Stimulated activated CD8-positive, alpha-beta memory T cell treated with anti-CD3 and anti-CD28 coated beads, Interleukin-15, amount 100 ng/mL, for 48 hours (primary cell): ENCODE results near the gene PEX14.

ENCODE experiments used
- DNase-seq, 2 donors: peaks; one replicate each; pipeline ENCODE4 v3.0.0-alpha.2; 2020; ENCODE audit warnings: low read depth in 2 of 2

PEX14 gene

GRCh38 chr1:10662824-10663677 is 188.3 kb downstream of the PEX14 start:
- no peak for DNase-seq

- DNase-seq: no peak
Measured at GRCh38 chr1:10663678-10664035, 188.9 kb downstream of the PEX14 start.

DNA sequence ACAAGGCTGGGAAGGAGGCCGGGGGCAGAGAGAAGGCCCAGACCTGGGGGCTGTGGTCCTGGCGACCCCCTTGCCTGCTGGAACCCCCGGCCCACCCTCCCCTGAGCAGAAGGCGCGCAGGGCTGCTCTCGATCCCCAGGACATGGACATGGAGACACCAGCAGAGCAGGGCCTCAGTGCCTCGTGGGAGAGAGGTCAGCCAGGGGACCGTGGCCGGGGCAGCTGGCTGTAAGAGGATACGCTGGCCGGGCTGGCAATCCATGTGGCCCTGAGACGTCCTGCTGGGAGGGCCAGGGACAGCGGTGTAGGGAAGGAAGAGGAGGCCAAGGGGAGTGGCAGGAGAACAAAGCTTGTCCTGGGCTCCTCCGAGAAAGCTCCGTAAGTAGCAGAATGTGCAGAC is 189.5 kb downstream of the PEX14 start:
- DNase-seq: no peak

- DNase-seq: no peak
Measured at GRCh38 chr1:10665226-10665625, 190.5 kb downstream of the PEX14 start.

GRCh38 chr1:10665930-10666850 is 191.4 kb downstream of the PEX14 start:
- no peak for DNase-seq

DNA sequence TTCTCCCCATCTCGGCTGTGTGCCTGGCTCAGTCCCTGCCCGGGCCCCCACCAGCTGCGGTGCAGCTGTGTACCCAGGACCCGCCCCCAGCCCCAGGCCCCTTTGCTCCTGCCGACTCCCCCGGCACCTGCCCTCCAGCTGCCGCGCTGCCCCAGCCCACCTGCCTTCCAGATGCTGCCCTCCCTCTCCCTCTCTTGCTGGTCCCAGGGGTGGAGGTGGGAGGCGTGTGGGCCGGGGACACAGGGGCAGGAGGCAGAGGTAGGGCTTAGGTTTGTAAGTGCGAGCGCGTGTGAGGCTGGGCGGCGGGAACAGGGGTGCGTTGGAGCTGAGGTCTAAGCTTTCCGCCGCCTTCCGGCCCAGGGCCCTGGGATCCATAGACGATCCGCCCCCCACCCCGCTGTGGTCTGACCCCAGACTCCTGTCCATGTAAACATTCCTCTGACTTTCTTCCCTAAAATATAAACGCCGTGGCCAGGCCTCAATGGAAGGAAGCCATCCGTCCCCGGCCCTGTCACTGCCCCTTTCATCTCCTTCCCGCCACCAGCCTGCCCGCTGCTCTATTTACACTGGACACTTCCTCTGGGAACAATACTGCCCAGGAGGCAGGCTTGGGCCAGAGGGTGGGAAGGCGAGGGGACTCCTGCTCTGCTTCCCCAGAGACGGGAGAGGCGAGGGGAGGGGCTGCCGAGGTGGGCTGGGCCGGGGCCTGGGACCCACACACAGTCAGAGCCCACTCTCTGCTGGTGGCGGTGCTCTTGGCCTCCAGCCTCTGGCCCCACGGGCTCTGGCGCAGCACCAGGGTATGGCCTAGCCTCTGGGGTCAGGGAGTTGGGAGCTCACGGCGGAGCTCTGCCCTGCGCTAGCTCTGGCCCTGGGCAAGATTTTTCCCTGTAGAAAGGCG is 193.4 kb downstream of the PEX14 start:
- DNase-seq: no peak

DNA sequence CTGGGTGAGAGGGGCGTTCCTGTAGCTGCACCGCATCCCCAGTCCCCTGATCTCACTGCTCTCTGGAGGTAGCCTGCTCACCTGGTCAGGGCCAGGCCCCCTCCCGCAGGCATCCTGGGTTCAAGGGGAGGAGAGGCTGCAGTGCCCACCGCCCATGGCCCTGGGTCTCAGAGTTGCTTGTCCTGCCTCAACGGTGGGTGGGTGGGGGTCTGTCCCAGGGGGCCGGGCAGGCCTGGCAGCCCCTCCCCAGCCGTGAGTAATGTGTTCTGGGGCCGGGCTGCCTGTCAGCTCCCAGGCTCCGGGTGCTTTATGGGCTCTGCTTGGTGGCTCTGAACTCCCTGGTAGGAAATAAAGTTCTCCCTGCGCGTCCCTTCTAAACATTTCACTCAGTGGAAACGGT is 194.8 kb downstream of the PEX14 start:
- no peak for DNase-seq

DNA sequence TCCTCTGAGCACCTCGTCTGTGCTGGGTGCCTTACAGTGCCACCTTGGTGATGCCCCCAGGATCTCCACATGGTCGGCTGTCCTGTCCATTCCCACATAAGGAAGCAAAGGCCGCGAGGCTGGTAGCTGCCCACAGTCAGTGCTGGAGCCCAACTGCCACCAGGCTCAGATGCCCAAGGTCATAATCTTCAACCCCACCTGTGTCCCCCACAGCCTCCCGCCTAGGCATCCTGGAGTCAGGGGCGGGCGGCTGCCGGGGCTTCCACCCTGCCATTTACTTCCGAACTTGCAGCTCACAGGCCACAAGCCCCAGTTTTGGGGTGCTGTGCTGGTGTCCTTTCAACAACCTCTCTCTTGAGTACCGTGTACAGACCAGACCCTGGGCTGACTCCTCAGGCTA is 195.4 kb downstream of the PEX14 start:
- no peak for DNase-seq

GRCh38 chr1:10671090-10671489 is 196.3 kb downstream of the PEX14 start:
- DNase-seq: no peak

- no peak for DNase-seq
Measured at GRCh38 chr1:10671622-10672342, 197.0 kb downstream of the PEX14 start.

DNA sequence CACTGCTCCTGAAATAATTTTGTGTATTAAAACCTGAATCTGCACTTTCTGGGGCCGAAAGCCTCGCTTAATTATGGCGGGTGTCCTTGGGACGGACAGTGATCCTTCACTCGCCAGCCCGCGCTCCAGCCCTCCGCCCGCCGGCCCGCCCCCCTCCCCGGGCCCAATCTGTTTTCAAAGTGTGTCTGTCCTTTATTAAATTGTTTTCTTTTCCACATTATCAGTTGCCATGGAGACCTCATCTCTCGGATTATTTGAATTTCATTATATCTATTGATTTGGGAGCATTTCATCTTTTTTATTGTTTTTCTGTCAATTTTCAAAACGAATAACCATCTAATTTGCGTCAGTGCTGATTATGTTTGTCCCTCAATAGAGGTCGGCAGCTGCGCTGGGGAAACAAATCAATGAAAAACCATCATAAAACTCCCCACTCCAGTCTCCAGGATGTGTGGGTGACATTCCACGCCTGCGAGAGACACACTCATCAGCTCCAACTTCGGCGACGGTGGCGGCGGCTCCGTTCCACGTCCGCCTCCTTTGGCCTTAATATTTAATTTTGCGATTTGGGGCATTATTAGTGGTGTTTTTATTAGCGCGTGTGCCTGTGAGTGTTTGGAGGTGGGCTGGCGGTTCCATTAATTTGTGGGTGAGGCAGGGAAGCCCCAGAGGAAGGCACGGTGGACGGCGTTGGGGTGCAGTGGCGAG is 197.7 kb downstream of the PEX14 start:
- DNase-seq: no peak

GRCh38 chr1:10673109-10673711 is 198.5 kb downstream of the PEX14 start:
- no peak for DNase-seq

DNA sequence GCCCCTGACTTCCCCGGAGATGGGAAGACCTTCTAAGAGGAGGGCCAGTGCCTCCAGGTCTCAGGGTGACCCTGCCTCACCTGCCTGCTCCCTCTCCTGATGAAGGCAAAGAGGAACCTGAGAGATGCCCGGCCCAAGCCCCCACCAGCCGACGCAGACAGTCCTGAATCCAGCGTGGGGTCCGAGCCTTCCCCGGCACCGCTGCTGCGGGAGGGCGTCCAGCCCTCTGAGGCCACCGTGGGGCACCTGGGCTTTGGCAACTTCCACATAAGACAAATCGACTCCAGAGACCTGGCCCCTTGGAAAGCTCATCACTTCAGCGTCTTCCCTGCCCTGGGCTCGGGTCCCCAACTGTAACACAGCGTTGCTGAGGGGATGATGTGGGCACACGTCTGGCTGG is 199.5 kb downstream of the PEX14 start:
- no peak for DNase-seq

- no peak for DNase-seq
Measured at GRCh38 chr1:10674700-10675609, 200.2 kb downstream of the PEX14 start.

- no peak for DNase-seq
Measured at GRCh38 chr1:10675813-10676212, 201.1 kb downstream of the PEX14 start.

DNA sequence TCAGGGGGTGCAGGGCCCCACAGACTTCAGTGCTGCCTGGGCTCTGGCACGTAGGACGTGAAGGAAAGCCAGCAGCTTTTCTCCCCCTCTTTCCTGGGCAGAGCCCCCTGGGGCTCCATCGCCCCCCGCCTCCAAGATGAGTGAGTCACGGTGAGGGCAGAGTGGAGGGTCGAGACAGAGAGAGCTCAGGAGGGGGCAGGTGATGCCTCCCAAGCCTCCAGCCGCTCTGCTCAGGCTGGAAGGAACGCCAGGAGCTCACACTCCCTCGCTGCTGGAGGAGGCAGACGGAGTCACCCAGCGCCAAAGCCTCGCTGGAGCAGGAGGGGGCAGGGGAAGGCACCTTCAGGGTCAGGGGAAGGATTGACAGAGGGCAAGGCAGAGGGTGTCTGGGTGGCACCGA is 202.2 kb downstream of the PEX14 start:
- no peak for DNase-seq

- no peak for DNase-seq
Measured at GRCh38 chr1:10677491-10678391, 203.0 kb downstream of the PEX14 start.

DNA sequence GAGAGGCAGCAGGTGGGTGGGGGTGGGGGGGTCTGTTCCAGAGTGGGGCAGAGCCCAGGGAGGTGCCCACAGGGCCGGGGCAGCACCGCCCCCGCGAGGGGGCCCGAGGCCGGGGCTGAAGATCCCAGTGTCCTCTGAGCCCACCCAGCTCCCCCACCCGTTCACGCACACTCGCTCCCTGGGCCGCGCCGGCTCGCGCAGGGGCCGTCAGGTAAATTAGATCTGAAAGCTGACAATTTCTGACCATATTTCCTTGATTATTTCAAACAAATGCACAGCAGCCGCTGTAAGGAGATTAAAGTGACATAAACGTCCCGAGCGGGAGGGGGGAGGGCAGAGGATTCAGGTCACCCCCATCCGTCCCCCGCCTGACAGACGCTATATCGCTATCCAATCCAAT is 203.7 kb downstream of the PEX14 start:
- no peak for DNase-seq
